Measurements from ENCODE around the gene PDE6G. TPM values are rescaled to one million over a fixed set of nuclear protein-coding genes. Genes with fewer than 3 reads are reported as not detected.

The PDE6G gene
- total and polyA plus RNA-seq, 2 of the 13 experiments (the other 11 are each of a cell fraction or from before 2014, with no cell fraction given) = 1.4 to 6.7 TPM

DNA sequence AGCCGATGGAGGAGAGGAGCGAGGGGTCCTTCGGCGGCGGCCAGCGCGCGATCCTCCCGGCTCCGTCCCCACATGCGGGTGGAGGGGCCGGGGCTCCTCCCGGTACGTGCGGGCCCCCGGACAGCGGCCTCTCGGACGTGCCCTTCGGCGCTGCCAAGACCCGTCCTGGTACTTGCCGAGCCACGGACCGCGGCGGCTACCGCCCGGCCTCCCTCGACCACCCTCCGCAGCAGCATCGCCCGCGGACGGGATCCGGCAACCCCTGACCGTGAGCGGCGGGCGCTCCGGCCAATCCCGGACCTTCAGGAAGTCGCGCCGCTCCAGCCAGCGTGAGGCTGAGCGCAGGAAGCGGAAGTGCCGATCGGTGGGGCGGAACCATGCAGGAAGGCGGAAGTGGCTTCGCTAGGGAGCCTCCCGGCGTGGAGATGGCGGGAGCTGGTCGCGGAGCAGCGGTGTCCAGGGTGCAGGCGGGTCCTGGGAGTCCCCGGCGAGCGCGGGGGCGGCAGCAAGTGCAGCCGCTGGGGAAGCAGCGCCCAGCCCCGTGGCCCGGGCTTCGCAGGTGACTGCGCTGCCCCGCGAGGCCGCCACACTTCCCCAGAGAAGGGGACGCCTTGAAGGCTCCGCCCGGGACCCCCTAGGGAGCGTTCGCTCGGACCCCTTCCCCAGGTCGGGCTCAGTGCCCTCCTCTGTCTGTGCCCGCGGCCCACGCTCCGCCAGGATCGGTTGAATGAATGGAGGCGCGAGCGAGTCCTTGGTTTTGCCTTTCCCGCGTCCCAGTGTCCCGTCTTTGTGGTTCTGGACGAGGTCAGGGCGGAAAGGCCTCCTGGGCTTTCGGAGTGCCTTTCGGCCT lies 10.2 kb upstream of the PDE6G start, which contains the start of the genes CCDC137 and OXLD1 (continued):
- TF ChIP-seq, protein P1, sequence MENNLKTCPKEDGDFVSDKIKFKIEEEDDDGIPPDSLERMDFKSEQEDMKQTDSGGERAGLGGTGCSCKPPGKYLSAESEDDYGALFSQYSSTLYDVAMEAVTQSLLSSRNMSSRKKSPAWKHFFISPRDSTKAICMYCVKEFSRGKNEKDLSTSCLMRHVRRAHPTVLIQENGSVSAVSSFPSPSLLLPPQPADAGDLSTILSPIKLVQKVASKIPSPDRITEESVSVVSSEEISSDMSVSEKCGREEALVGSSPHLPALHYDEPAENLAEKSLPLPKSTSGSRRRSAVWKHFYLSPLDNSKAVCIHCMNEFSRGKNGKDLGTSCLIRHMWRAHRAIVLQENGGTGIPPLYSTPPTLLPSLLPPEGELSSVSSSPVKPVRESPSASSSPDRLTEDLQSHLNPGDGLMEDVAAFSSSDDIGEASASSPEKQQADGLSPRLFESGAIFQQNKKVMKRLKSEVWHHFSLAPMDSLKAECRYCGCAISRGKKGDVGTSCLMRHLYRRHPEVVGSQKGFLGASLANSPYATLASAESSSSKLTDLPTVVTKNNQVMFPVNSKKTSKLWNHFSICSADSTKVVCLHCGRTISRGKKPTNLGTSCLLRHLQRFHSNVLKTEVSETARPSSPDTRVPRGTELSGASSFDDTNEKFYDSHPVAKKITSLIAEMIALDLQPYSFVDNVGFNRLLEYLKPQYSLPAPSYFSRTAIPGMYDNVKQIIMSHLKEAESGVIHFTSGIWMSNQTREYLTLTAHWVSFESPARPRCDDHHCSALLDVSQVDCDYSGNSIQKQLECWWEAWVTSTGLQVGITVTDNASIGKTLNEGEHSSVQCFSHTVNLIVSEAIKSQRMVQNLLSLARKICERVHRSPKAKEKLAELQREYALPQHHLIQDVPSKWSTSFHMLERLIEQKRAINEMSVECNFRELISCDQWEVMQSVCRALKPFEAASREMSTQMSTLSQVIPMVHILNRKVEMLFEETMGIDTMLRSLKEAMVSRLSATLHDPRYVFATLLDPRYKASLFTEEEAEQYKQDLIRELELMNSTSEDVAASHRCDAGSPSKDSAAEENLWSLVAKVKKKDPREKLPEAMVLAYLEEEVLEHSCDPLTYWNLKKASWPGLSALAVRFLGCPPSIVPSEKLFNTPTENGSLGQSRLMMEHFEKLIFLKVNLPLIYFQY (CRISPR knock-in tag; IDR thresholded peaks at IDR 0.05; ENCODE audit: borderline replicate concordance) = peak; percentile 66; the same call in 1 of the 2 replicates
- TF ChIP-seq POLR2AphosphoS2 (IDR thresholded peaks at IDR 0.05; ENCODE audit: low read depth, low read length) = no peak
- TF ChIP-seq, protein P2, sequence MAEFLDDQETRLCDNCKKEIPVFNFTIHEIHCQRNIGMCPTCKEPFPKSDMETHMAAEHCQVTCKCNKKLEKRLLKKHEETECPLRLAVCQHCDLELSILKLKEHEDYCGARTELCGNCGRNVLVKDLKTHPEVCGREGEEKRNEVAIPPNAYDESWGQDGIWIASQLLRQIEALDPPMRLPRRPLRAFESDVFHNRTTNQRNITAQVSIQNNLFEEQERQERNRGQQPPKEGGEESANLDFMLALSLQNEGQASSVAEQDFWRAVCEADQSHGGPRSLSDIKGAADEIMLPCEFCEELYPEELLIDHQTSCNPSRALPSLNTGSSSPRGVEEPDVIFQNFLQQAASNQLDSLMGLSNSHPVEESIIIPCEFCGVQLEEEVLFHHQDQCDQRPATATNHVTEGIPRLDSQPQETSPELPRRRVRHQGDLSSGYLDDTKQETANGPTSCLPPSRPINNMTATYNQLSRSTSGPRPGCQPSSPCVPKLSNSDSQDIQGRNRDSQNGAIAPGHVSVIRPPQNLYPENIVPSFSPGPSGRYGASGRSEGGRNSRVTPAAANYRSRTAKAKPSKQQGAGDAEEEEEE (CRISPR knock-in tag; IDR thresholded peaks at IDR 0.05; ENCODE audit: borderline replicate concordance) = no peak
- peak; percentile 44; the same call in 1 of the 2 replicates for TF ChIP-seq HNRNPL (IDR thresholded peaks at IDR 0.05; ENCODE audit: low read depth, low read length)
- peak; percentile 79 for TF ChIP-seq CREB1 (IDR thresholded peaks at IDR 0.05)
- no peak for TF ChIP-seq CREB1 (CRISPR knock-in tag; IDR thresholded peaks at IDR 0.05)
- TF ChIP-seq, protein P3, sequence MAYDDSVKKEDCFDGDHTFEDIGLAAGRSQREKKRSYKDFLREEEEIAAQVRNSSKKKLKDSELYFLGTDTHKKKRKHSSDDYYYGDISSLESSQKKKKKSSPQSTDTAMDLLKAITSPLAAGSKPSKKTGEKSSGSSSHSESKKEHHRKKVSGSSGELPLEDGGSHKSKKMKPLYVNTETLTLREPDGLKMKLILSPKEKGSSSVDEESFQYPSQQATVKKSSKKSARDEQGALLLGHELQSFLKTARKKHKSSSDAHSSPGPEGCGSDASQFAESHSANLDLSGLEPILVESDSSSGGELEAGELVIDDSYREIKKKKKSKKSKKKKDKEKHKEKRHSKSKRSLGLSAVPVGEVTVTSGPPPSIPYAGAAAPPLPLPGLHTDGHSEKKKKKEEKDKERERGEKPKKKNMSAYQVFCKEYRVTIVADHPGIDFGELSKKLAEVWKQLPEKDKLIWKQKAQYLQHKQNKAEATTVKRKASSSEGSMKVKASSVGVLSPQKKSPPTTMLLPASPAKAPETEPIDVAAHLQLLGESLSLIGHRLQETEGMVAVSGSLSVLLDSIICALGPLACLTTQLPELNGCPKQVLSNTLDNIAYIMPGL (CRISPR knock-in tag; IDR thresholded peaks at IDR 0.05; ENCODE audit: borderline replicate concordance in 1 of 2, low read depth in 1 of 2) = peak; percentile 80 to 89; a peak in 3 of 4 replicates
- no peak; the same call in none of the 2 replicates for TF ChIP-seq ZNF230 (CRISPR knock-in tag; IDR thresholded peaks at IDR 0.05)
- 0 out of 2 replicates have a peak, but pooled peaks have one; percentile 80 for TF ChIP-seq ZNF180 (CRISPR knock-in tag; IDR thresholded peaks at IDR 0.05; ENCODE audit: borderline replicate concordance, low read depth)
- TF ChIP-seq ZNF572 (CRISPR knock-in tag; IDR thresholded peaks at IDR 0.05) = 0 out of 2 replicates have a peak, but pooled peaks have one; percentile 15
- TF ChIP-seq ZBTB14 (CRISPR knock-in tag; IDR thresholded peaks at IDR 0.05) = no peak
- no peak for TF ChIP-seq ZUFSP (CRISPR knock-in tag; IDR thresholded peaks at IDR 0.05; ENCODE audit: borderline replicate concordance)
- TF ChIP-seq XRCC5 (optimal IDR thresholded peaks at IDR 0.05; ENCODE audit: low read length) = no peak
- TF ChIP-seq MBD4 (IDR thresholded peaks at IDR 0.05; ENCODE audit: borderline replicate concordance, low read length) = no peak
- TF ChIP-seq ZFP90 (CRISPR knock-in tag; IDR thresholded peaks at IDR 0.05; ENCODE audit: borderline replicate concordance) = no peak; the same call in 1 of the 2 replicates
